MCF 10A (cell line): ENCODE results near the gene SH3TC2. TPM values are rescaled to one million over a fixed set of nuclear protein-coding genes. Genes with fewer than 3 reads are reported as not detected.

Experiments used
- BruUV-seq: library from RNA; stranded (reverse); fragments of 400-500 nt; replicated peaks from 2 replicates; lab custom pipeline; 2021; lab: Mats Ljungman, UMichigan
- CTCF ChIA-PET: fragments of 300-600 bp; sonication (Branson Sonifier 250); formaldehyde crosslinking; extraction: SDS; loops from one replicate; lab custom pipeline; 2021; ENCODE audit warnings: antibody characterized with exemption, inconsistent platforms; lab: Yijun Ruan, JAX
- POLR2A ChIA-PET: fragments of 300-600, 350-650 bp; sonication (Branson Sonifier 250); formaldehyde crosslinking; extraction: SDS; loops from one replicate; lab custom pipeline; 2020; ENCODE audit warnings: antibody characterized with exemption, inconsistent platforms; lab: Yijun Ruan, JAX
- DNase-seq: peaks from one replicate; pipeline ENCODE4 v3.0.0-alpha.2; 2018; ENCODE audit not compliant: unreplicated experiment
- H3K27ac Mint-ChIP-seq: one replicate; pipeline ENCODE4 v1.8.0; 2022; ENCODE audit warnings: mild to moderate bottlenecking, low read depth, mixed read lengths; ENCODE audit not compliant: unreplicated experiment
- H3K27me3 Mint-ChIP-seq: one replicate; pipeline ENCODE4 v1.8.0; 2022; ENCODE audit warnings: mixed read lengths; ENCODE audit not compliant: insufficient read depth, unreplicated experiment
- H3K36me3 Mint-ChIP-seq: one replicate; pipeline ENCODE4 v1.8.0; 2022; ENCODE audit warnings: mild to moderate bottlenecking, moderate library complexity, mixed read lengths; ENCODE audit not compliant: insufficient read depth, unreplicated experiment
- H3K4me1 Mint-ChIP-seq: one replicate; pipeline ENCODE4 v1.8.0; 2022; ENCODE audit warnings: mixed read lengths; ENCODE audit not compliant: insufficient read depth, unreplicated experiment
- H3K4me3 Mint-ChIP-seq: one replicate; pipeline ENCODE4 v1.8.0; 2022; ENCODE audit warnings: mild to moderate bottlenecking, moderate library complexity, mixed read lengths; ENCODE audit not compliant: unreplicated experiment
- H3K9me3 Mint-ChIP-seq: one replicate; pipeline ENCODE4 v1.8.0; 2022; ENCODE audit warnings: mixed read lengths; ENCODE audit not compliant: unreplicated experiment
- intact Hi-C: fragments of 100-400 bp; cut with micrococcal nuclease; formaldehyde crosslinking; loops from 2 replicates; pipeline ENCODE4 v1.14.1; 2022
- total RNA-seq: library from RNA; stranded (reverse); gene quantifications from 2 replicates; pipeline ENCODE4 v1.2.3, GENCODE V29; 2022
- TF ChIP-seq, protein P1 (sequence below): fragments of 200-600 bp; IDR thresholded peaks from one replicate; pipeline ENCODE4 v1.8.0; 2022; ENCODE audit warnings: antibody characterized with exemption, mild to moderate bottlenecking; ENCODE audit not compliant: unreplicated experiment

Gene SH3TC2
- total RNA-seq, 1 experiment from 2014 or later: 6.2 TPM

DNA sequence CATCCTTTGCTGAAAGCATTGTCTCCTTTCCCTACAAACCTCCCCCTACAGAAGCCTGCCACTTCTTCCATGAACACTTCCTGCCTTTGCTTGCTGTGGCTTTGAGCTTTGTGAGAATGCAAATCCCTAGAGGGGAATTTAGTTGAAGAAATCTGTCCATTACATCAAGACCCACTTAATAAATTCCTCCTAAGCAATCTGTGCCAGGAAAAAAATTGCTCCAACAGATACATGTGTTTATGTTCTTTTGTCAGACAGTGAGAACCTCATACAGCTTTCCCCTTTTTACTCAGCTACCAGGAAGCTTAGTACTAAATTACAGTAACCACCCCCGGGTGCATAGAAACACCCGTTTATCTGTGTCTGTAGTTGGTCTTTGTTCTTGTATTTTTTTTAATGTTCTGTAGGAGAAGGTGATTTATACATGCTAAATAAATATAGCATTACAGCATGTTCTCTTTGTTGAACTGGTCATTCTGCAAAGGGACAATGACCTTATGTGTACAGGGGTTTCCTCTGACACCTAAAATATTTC lies 43.9 kb downstream of the SH3TC2 start:
- Mint-ChIP-seq H3K4me3 (no peak overlapping the region), H3K4me1 (peaks cover 12% of the 10 kb centered on the region), H3K27ac (no peak overlapping the region), H3K27me3 (no peaks in the 10 kb centered on the region), H3K36me3 (no peaks in the 10 kb centered on the region), H3K9me3 (no peaks in the 10 kb centered on the region)
- TF ChIP-seq, protein P1, sequence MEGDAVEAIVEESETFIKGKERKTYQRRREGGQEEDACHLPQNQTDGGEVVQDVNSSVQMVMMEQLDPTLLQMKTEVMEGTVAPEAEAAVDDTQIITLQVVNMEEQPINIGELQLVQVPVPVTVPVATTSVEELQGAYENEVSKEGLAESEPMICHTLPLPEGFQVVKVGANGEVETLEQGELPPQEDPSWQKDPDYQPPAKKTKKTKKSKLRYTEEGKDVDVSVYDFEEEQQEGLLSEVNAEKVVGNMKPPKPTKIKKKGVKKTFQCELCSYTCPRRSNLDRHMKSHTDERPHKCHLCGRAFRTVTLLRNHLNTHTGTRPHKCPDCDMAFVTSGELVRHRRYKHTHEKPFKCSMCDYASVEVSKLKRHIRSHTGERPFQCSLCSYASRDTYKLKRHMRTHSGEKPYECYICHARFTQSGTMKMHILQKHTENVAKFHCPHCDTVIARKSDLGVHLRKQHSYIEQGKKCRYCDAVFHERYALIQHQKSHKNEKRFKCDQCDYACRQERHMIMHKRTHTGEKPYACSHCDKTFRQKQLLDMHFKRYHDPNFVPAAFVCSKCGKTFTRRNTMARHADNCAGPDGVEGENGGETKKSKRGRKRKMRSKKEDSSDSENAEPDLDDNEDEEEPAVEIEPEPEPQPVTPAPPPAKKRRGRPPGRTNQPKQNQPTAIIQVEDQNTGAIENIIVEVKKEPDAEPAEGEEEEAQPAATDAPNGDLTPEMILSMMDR: no peak
- ChIA-PET POLR2A (interaction anchor here (1.0 to 1.4 kb wide), 4 partner anchors 8 to 95 kb away, joined by 3 to 5 read pairs (median 4); no protein-coding TSS in a partner anchor), CTCF (interaction anchor here (0.6 to 5.8 kb wide), 9 partner anchors 11 to 684 kb away, joined by 3 to 44 read pairs (median 5); no protein-coding TSS in a partner anchor)
- intact Hi-C loops: no loop called here
- DNase-seq: no peak
- no TSS peak for BruUV-seq

DNA sequence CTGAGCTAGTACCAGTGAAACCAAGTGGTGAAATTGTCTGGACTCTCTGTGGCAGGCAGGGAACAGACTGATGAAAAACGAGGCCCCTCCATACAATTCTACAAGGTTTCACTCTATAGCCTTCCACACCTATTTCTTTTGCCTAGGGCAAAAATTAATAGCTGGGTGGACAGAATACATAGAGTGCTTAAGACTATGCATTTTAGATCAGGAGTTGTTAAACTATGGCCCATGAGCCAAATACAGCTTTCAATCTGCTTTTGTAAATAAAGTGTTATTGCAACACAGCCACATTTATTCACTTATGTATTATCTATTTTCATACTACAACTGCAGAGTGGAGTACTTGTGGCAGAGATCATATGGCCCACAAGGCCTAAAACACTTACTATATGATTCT lies 45.2 kb downstream of the SH3TC2 start:
- Mint-ChIP-seq H3K27me3 (no peaks in the 10 kb centered on the region), H3K27ac (no peak overlapping the region), H3K4me3 (no peak overlapping the region), H3K36me3 (no peaks in the 10 kb centered on the region), H3K9me3 (no peaks in the 10 kb centered on the region), H3K4me1 (peaks cover 12% of the 10 kb centered on the region)
- intact Hi-C loops: no loop called here
- TF ChIP-seq, protein P1: no peak
- POLR2A ChIA-PET: interaction anchor here (0.6 to 0.7 kb wide), 2 partner anchors 918 to 933 kb away, joined by 3 read pairs; no protein-coding TSS in a partner anchor
- DNase-seq: no peak
- no TSS peak for BruUV-seq
- CTCF ChIA-PET: interaction anchor here (0.6 to 5.8 kb wide), 13 partner anchors 10 to 285 kb away, joined by 3 to 44 read pairs (median 3); no protein-coding TSS in a partner anchor

DNA sequence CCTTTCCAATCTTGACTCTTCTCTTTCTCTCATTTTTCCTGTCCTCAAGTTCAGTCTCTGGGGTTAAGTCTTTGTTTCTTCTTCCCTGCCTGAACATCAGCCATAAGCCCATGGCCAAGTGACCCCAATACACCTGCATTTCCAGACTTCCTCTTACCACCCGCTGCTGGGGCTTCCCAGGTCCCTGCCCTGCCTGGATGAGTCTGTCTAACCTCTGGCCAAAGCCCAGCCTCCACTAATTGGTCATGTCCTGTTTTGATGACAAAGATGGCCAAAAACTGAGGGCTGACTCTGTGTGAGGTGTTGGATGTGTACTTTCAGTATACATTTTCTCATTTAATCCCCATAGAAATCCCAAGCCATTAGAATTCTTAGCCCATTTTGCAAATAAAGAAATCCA lies 47.3 kb downstream of the SH3TC2 start:
- ChIA-PET CTCF (interaction anchor here (0.6 to 5.8 kb wide), 4 partner anchors 100 to 283 kb away, joined by 3 to 44 read pairs (median 4); no protein-coding TSS in a partner anchor), POLR2A (interaction anchor here (0.6 kb wide), 1 partner anchor 202 kb away, joined by 3 read pairs; no protein-coding TSS in a partner anchor)
- Mint-ChIP-seq H3K4me1 (peaks cover 25% of the 10 kb centered on the region), H3K27me3 (no peaks in the 10 kb centered on the region), H3K27ac (no peak overlapping the region), H3K36me3 (no peaks in the 10 kb centered on the region), H3K4me3 (no peak overlapping the region), H3K9me3 (no peaks in the 10 kb centered on the region)
- TF ChIP-seq, protein P1: no peak
- DNase-seq: no peak
- intact Hi-C loops: no loop called here
- BruUV-seq: no TSS peak

DNA sequence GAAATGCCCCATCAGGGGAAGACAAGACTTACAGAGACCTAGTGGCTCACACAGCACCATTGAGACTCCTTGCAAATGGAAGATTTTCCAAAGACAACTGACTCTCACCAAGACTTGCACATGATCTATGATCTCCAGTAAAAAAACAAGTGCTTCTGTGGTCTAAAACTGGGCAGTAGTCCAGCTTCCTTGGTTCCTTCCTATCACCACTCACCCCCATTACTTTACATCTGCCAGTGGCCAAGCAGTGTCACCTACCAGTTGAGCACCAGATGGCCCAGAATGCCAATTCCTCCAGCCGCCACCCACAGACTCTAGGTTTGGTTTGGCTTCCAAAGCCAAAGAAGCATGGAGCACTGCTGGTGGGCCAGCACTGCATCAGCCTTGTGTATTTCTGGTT lies 47.7 kb downstream of the SH3TC2 start:
- intact Hi-C loops: no loop called here
- H3K4me3 Mint-ChIP-seq: no peak overlapping the region
- H3K4me1 Mint-ChIP-seq: peaks cover 25% of the 10 kb centered on the region
- TF ChIP-seq, protein P1: no peak
- H3K36me3 Mint-ChIP-seq: no peaks in the 10 kb centered on the region
- DNase-seq: no peak
- CTCF ChIA-PET: interaction anchor here (0.7 to 33.4 kb wide), 5 partner anchors 11 to 278 kb away, joined by 3 to 903 read pairs (median 4); no protein-coding TSS in a partner anchor
- no peaks in the 10 kb centered on the region for H3K9me3 Mint-ChIP-seq
- POLR2A ChIA-PET: no interaction called here
- BruUV-seq: no TSS peak
- no peak overlapping the region for H3K27ac Mint-ChIP-seq
- no peaks in the 10 kb centered on the region for H3K27me3 Mint-ChIP-seq
